Measurements from ENCODE around the gene MERTK. TPM values are rescaled to one million over a fixed set of nuclear protein-coding genes. Genes with fewer than 3 reads are reported as not detected.

The MERTK gene
- total RNA-seq, 4 donors from 2014 or later, result 29.4 to 63.0 (median 48.6) TPM

GRCh38 chr2:112054847-112055729 lies 156.7 kb downstream of the MERTK start, which contains the start of gene TMEM87B:
Gene TMEM87B, plus strand, starts transcription at chr2:112055269. Its CDS starts 323 bp downstream, at chr2:112055592.
- ATAC-seq (ENCODE audit: low FRiP score), result peak; percentile 78
- DNase-seq (ENCODE audit: low spot score), result peak; percentile 87
- TF ChIP-seq, protein P1, sequence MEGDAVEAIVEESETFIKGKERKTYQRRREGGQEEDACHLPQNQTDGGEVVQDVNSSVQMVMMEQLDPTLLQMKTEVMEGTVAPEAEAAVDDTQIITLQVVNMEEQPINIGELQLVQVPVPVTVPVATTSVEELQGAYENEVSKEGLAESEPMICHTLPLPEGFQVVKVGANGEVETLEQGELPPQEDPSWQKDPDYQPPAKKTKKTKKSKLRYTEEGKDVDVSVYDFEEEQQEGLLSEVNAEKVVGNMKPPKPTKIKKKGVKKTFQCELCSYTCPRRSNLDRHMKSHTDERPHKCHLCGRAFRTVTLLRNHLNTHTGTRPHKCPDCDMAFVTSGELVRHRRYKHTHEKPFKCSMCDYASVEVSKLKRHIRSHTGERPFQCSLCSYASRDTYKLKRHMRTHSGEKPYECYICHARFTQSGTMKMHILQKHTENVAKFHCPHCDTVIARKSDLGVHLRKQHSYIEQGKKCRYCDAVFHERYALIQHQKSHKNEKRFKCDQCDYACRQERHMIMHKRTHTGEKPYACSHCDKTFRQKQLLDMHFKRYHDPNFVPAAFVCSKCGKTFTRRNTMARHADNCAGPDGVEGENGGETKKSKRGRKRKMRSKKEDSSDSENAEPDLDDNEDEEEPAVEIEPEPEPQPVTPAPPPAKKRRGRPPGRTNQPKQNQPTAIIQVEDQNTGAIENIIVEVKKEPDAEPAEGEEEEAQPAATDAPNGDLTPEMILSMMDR (IDR thresholded peaks at IDR 0.05), result no peak

GRCh38 chr2:112055730-112056625 lies 157.6 kb downstream of the MERTK start:
- ATAC-seq (ENCODE audit: low FRiP score) (peak; percentile 39), DNase-seq (ENCODE audit: low spot score) (no peak)
- TF ChIP-seq, protein P1 (IDR thresholded peaks at IDR 0.05), result no peak

- TF ChIP-seq, protein P1 (IDR thresholded peaks at IDR 0.05), result no peak
- no peak for DNase-seq (ENCODE audit: low spot score)
- no peak for ATAC-seq (ENCODE audit: low FRiP score)
Measured at GRCh38 chr2:112056626-112056987, 158.2 kb downstream of the MERTK start.

GRCh38 chr2:112059671-112060070 lies 161.3 kb downstream of the MERTK start:
- DNase-seq (ENCODE audit: low spot score) (no peak), ATAC-seq (ENCODE audit: low FRiP score) (no peak)
- TF ChIP-seq, protein P1 (IDR thresholded peaks at IDR 0.05), result no peak

- no peak for ATAC-seq (ENCODE audit: low FRiP score)
- no peak for DNase-seq (ENCODE audit: low spot score)
- TF ChIP-seq, protein P1 (IDR thresholded peaks at IDR 0.05), result no peak
Measured at GRCh38 chr2:112061299-112061698, 162.9 kb downstream of the MERTK start.

DNA sequence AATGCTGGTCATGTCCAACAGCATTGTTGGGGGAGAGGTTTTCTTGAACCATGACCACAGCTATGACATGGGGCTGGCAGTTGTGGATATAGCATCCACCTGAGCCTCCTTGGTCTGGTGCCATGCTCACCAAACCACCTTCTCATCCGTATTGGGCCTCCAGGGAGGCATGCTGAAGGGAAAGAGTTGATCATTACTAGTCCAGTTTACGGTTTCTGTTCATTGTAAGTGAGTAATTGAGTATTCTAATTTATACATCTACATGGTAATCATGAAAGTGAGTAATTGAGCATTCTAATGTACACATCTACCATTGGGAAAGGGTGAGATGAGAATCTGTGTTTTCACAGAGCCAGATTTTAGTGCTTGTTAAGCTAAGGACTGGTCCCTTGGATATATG lies 163.4 kb downstream of the MERTK start:
- TF ChIP-seq, protein P1 (IDR thresholded peaks at IDR 0.05), result no peak
- no peak for ATAC-seq (ENCODE audit: low FRiP score)

More for the DNA sequence above, 163.4 kb downstream of the MERTK start:
- DNase-seq (ENCODE audit: low spot score), result no peak
